Measurements from ENCODE around the gene TXNRD2.
"Not testable (repeated sequence)": the region's sequence is repeated elsewhere in the genome, so short reads cannot be mapped to it uniquely, and the experiment has no call there.

The TXNRD2 gene

DNA sequence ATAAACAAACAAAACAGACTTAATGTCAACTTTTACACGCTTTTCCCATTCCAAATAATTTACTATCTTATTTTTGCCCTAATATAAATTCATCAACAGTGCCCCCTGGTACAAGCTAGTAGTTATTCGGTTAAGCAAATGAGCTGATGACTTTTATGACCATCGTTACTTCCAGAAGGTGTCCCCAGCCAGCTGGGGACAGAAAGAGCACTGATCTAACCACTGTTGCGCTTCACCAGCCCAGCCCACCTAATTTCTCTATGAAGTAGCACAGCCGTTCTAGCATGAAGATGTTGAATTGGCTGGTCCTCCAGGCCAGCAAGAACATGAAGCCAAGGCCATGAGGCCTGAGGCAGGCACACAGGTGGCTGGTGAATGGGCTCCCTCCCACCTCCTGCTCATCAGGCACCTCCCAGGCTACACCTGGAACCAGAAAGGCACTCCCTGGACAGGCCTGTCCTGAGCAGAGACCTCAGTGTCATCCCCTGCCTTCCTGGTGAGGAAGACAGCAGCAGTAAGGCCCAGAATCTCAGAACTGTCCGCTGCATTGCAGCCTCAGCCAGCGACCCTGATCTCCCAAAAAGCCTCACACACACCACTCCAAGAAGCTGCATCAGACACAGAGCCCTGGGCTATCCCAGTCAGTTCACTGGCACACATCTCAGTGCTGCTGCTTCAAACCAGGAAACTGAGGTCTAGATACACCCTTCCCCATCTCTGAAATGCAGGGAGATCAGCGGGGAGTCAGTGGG lies 99.8 kb downstream of the TXNRD2 start:
- DNase-seq = no peak

GRCh38 chr22:19840955-19841640 lies 100.5 kb downstream of the TXNRD2 start:
- DNase-seq = no peak

GRCh38 chr22:19840059-19840458 lies 101.6 kb downstream of the TXNRD2 start:
- no peak for DNase-seq

GRCh38 chr22:19837915-19838314 lies 103.7 kb downstream of the TXNRD2 start:
- no peak for DNase-seq

DNA sequence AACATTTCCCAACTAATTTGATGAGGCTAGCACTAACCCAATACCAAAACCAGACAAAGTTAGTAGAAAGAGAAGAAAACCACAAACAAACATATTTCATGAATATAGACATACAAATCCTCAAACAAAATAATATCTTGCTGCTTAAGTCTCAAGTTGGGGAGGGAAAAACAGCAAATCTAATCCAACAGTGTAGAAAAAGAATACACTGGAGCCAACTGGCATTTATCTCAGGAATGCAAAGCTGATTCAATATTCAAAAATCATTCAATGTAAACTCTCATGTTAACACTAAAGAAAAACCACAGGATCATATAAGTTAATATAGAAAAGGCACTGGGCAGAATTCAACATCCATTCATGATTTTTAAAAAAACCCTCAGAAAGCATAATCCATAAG lies 105.1 kb downstream of the TXNRD2 start:
- DNase-seq = no peak

DNA sequence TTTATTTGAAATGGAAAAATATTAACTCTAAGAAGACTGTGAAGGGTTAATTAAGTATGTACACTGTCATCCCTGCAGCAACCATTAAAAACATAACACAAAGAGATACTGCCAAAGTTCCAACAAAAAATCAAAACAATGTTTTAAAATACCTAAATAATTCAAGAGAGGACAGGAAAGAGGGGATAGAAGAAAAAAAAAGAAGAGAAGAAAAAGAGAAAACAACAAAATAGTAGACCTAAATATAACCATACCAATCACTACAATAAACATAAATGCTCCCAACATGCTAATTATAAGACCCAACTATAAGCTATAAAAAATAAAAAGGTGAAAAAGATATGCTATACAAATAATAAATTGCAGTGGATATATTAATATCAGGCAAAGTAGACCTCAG lies 107.0 kb downstream of the TXNRD2 start:
- no peak for DNase-seq

DNA sequence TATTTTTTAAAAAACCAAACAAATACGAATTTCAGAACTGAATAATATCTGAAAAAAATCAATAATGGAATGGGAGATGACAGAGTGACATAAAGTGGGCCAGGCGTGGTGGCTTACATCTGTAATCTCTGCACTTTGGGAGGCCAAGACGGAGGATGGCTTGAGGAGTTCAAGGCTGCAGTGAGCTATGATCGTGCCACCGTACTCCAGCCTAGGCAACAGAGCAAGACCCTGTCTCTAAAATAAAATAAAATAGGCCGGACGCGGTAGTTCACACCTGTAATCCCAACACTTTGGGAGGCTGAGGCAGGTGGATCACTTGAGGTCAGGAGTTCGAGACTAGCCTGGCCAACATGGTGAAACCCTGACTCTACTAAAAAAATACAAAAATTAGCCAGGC lies 108.3 kb downstream of the TXNRD2 start:
- not testable (repeated sequence) for DNase-seq

- no peak for DNase-seq
Measured at GRCh38 chr22:19832476-19833108, 109.0 kb downstream of the TXNRD2 start.

DNA sequence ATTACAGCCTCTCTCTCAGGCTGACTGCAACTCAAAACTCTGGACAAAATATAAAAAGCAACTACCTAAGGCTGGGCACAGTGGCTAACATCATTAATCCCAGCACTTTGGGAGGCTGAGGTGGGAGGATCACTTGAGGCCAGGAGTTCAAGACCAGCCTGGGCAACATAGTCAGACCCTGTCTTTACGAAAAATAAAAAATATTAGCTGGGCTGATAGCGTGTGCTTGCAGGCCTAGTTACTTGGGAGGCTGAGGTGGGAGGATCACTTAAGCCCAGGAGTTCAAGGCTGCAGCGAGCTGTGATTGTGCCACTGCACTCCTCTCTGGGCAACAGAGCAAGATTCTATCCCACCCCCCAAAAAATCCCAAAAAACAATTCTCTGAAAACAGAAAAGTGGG lies 109.6 kb downstream of the TXNRD2 start:
- DNase-seq = not testable (repeated sequence)

GRCh38 chr22:19831016-19831415 lies 110.6 kb downstream of the TXNRD2 start:
- DNase-seq = no peak

- DNase-seq = no peak
Measured at GRCh38 chr22:19828035-19828401, 113.6 kb downstream of the TXNRD2 start.

DNA sequence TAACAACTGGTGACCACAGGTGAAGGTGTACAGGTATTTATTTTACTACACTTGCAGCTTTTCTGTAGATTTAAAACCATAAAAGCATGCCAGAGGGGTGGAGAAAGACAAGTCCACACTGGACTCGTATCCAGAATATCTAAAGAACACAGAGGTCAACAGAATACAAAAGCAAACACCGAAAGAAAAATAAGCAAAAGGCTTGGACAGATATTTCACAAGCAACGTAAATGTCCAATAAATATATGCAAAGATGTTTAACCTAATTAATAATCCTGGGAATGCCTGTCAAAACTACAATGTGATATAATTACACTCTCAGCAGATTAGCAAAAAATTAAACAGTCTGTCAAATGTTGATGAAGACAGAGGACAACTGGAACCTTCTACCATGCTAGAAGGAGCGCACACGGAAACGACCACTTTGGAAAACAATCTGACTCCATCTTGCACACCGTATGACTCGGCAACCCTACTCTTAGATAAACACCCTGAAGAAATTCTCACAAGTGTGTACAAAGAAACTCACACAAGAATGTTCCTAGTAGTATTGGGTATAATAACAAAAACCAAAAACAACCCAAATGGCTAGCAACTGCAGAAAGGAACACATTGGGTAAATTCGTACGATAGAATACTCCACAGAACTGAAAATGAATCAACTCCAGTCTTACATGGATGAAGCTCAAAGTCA lies 114.1 kb downstream of the TXNRD2 start:
- no peak for DNase-seq

GRCh38 chr22:19826619-19826950 lies 115.0 kb downstream of the TXNRD2 start:
- no peak for DNase-seq

DNA sequence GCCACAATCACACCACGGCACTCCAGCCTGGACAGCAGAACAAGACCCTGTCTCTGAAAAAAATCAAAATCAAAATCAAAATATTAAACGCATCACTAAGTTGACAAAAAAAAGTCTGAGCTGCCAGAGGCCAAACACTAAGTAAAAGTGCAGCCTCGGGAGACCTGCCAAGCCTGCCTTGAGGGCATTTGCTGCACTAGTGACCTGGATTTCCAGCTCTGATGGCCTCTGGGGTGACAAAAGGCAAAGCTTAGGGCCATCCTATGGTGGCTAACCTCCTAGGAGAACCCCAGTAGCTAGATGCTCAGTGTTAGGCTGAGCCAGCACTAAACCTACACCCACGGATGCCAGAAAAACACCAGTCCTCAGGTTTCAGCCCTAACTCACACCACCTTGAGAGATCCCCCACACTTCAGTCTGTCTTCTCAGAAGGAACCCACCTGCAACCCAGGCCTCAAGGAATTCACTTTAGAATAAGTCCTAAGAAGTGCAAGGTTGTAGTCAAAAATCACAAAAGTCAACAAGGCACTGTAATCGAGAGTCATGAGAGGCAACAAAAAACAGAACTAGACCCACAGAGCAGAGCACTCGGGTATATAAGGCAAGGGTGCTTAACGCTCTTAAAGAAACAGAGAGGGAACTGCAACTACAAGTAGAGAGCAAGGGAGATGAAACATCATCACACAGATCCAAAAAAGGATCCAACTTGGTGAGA lies 115.6 kb downstream of the TXNRD2 start:
- DNase-seq = no peak
